GM23338 (cell line): ENCODE data around the gene CHSY1. TPM values are rescaled to one million over a fixed set of nuclear protein-coding genes. Genes with fewer than 3 reads are reported as not detected.

Source experiments
- ATAC-seq: fragments of 200-7000 bp; cut with Tn5 transposase; 3 replicates; pipeline ENCODE4 v1.9.1; 2020
- DNase-seq: peaks from one replicate; pipeline ENCODE4 v3.0.0-alpha.2; 2015; ENCODE audit warnings: low spot score
- H2AFZ ChIP-seq: fragments of 200-600 bp; sonication (generic); 2 replicates; pipeline ENCODE4 v1.8.0; 2016; ENCODE audit warnings: antibody characterized with exemption, mild to moderate bottlenecking, moderate library complexity
- H3F3A ChIP-seq: fragments of 200-600 bp; sonication (generic); replicated peaks from 2 replicates; pipeline ENCODE4 v1.8.0; 2017; ENCODE audit warnings: antibody characterized with exemption, mixed run types, low read depth
- H3K27ac ChIP-seq: fragments of 200-600 bp; sonication (generic); 2 replicates; pipeline ENCODE4 v1.6.1; 2016; ENCODE audit warnings: low read depth
- H3K27me3 ChIP-seq: fragments of 200-600 bp; sonication (generic); 2 replicates; pipeline ENCODE4 v1.8.0; 2016; ENCODE audit warnings: mild to moderate bottlenecking, mixed run types, moderate library complexity; ENCODE audit not compliant: insufficient read depth
- H3K36me3 ChIP-seq: fragments of 200-600 bp; sonication (generic); 2 replicates; pipeline ENCODE4 v1.8.0; 2016; ENCODE audit warnings: mild to moderate bottlenecking; ENCODE audit not compliant: insufficient read depth
- H3K4me1 ChIP-seq: fragments of 200-600 bp; sonication (generic); 2 replicates; pipeline ENCODE4 v1.8.0; 2016; ENCODE audit warnings: mild to moderate bottlenecking, moderate library complexity; ENCODE audit not compliant: insufficient read depth
- H3K4me2 ChIP-seq: fragments of 200-600 bp; sonication (generic); 2 replicates; pipeline ENCODE4 v1.7.1; 2017; ENCODE audit warnings: mixed run types
- H3K4me3 ChIP-seq: fragments of 200-600 bp; sonication (generic); 2 replicates; pipeline ENCODE4 v1.6.1; 2016; ENCODE audit warnings: mixed run types
- H3K79me2 ChIP-seq: fragments of 200-600 bp; sonication (generic); replicated peaks from 2 replicates; pipeline ENCODE4 v1.8.0; 2017; ENCODE audit warnings: mild to moderate bottlenecking; ENCODE audit not compliant: insufficient read depth
- H3K9me2 ChIP-seq: fragments of 200-600 bp; sonication (generic); 2 replicates; pipeline ENCODE4 v1.8.0; 2017; ENCODE audit not compliant: insufficient read depth
- H4K20me1 ChIP-seq: fragments of 200-600 bp; sonication (generic); replicated peaks from 2 replicates; pipeline ENCODE4 v1.8.0; 2017; ENCODE audit warnings: mild to moderate bottlenecking; ENCODE audit not compliant: insufficient read depth
- H3K27ac Mint-ChIP-seq: 2 replicates; pipeline ENCODE4 v1.8.0; 2020; ENCODE audit warnings: inconsistent platforms, mild to moderate bottlenecking, moderate library complexity, mixed read lengths
- H3K27me3 Mint-ChIP-seq: 3 replicates; pipeline ENCODE4 v1.8.0; 2022; ENCODE audit warnings: low read depth, mild to moderate bottlenecking, moderate library complexity, mixed read lengths, inconsistent platforms; ENCODE audit not compliant: insufficient read depth, poor library complexity
- H3K36me3 Mint-ChIP-seq: 3 replicates; pipeline ENCODE4 v1.8.0; 2021; ENCODE audit warnings: low read depth, mild to moderate bottlenecking, inconsistent platforms, moderate library complexity, mixed read lengths
- H3K4me1 Mint-ChIP-seq: 3 replicates; pipeline ENCODE4 v1.8.0; 2020; ENCODE audit warnings: mild to moderate bottlenecking, inconsistent platforms, mixed read lengths
- H3K4me3 Mint-ChIP-seq: 3 replicates; pipeline ENCODE4 v1.8.0; 2021; ENCODE audit warnings: moderate library complexity, mild to moderate bottlenecking, inconsistent platforms, mixed read lengths
- H3K9me3 Mint-ChIP-seq: 3 replicates; pipeline ENCODE4 v1.8.0; 2020; ENCODE audit warnings: moderate library complexity, mild to moderate bottlenecking, inconsistent platforms, mixed read lengths
- ETS1 ChIP-seq: IDR thresholded peaks from 2 replicates; pipeline ENCODE4 v1.6.1; 2016; ENCODE audit warnings: antibody characterized with exemption
- EZH2phosphoT487 ChIP-seq: fragments of 200-600 bp; sonication (generic); IDR thresholded peaks from one replicate; pipeline ENCODE4 v1.8.1; 2018; ENCODE audit warnings: antibody characterized with exemption; ENCODE audit not compliant: unreplicated experiment
- JUNB ChIP-seq: IDR thresholded peaks from one replicate; pipeline ENCODE4 v1.6.1; 2016; ENCODE audit warnings: antibody characterized with exemption; ENCODE audit not compliant: unreplicated experiment
- REST ChIP-seq: IDR thresholded peaks from one replicate; pipeline ENCODE4 v1.6.1; 2018; ENCODE audit warnings: antibody characterized with exemption; ENCODE audit not compliant: unreplicated experiment
- STAT1 ChIP-seq: IDR thresholded peaks from one replicate; pipeline ENCODE4 v1.6.1; 2016; ENCODE audit warnings: antibody characterized with exemption; ENCODE audit not compliant: unreplicated experiment
- polyA plus RNA-seq: library from polyadenylated mRNA; unstranded; fragments of >200 nt; fragmentation: Nextera tagmentation; extraction: Ambion mirVana; gene quantifications from 2 replicates; pipeline ENCODE4 v1.2.1, GENCODE V29; 2016
- total RNA-seq: library from RNA; depleted of rRNA; stranded (reverse); fragments of >200 nt; shearing (Covaris generic); gene quantifications from 2 replicates; pipeline ENCODE4 v1.2.3, GENCODE V29; 2014

Gene CHSY1
- total and polyA plus RNA-seq, 2 experiments from 2014 or later: 9.8 to 47.7 TPM

GRCh38 chr15:101233651-101234280, 18.1 kb downstream of the CHSY1 start:
- DNase-seq (no peak), ATAC-seq (no peak)
- Histone ChIP-seq H3K27ac (0 out of 2 replicates have a peak overlapping the region, but pooled peaks have one; percentile 10), H3K4me2 (no peak overlapping the region), H3F3A (no peaks in the 10 kb centered on the region), H2AFZ (no peak overlapping the region), H3K79me2 (peaks cover 100% of the 10 kb centered on the region), H3K4me3 (no peak overlapping the region), H3K27me3 (no peaks in the 10 kb centered on the region), H3K4me1 (no peaks in the 10 kb centered on the region), H4K20me1 (peaks cover 44% of the 10 kb centered on the region), H3K36me3 (peaks cover 11% of the 10 kb centered on the region; the same call in 1 of the 2 replicates), H3K9me2 (no peaks in the 10 kb centered on the region)
- Mint-ChIP-seq H3K27me3 (peaks cover 6% of the 10 kb centered on the region), H3K36me3 (peaks cover 33% of the 10 kb centered on the region), H3K27ac (0 out of 2 replicates have a peak overlapping the region, but pooled peaks have one; percentile 1), H3K9me3 (no peaks in the 10 kb centered on the region), H3K4me3 (no peak overlapping the region), H3K4me1 (peaks cover 17% of the 10 kb centered on the region)
- no peak for TF ChIP-seq ETS1
- TF ChIP-seq STAT1: no peak
- TF ChIP-seq JUNB: no peak
- no peak for TF ChIP-seq REST
- TF ChIP-seq EZH2phosphoT487: no peak

- H3K4me3 ChIP-seq: no peak overlapping the region
- Mint-ChIP-seq H3K4me3 (no peak overlapping the region; the same call in 2 of the 3 replicates), H3K27me3 (peaks cover 6% of the 10 kb centered on the region), H3K36me3 (peaks cover 33% of the 10 kb centered on the region), H3K4me1 (peaks cover 25% of the 10 kb centered on the region), H3K27ac (no peak overlapping the region), H3K9me3 (no peaks in the 10 kb centered on the region)
- peaks cover 100% of the 10 kb centered on the region for H3K79me2 ChIP-seq
- H3F3A ChIP-seq: no peaks in the 10 kb centered on the region
- H3K4me1 ChIP-seq: no peaks in the 10 kb centered on the region
- H3K4me2 ChIP-seq: no peak overlapping the region
- peaks cover 36% of the 10 kb centered on the region for H4K20me1 ChIP-seq
- ATAC-seq (peak; percentile 95), DNase-seq (peak; percentile 17)
- H3K27ac ChIP-seq: no peak overlapping the region
- TF ChIP-seq ETS1: no peak
- no peaks in the 10 kb centered on the region for H3K9me2 ChIP-seq
- H2AFZ ChIP-seq: no peak overlapping the region
- peaks cover 11% of the 10 kb centered on the region; the same call in 1 of the 2 replicates for H3K36me3 ChIP-seq
- H3K27me3 ChIP-seq: no peaks in the 10 kb centered on the region
Observed at GRCh38 chr15:101232677-101233076, 19.2 kb downstream of the CHSY1 start.
